Measurements from ENCODE around the gene BTBD2. TPM values are rescaled to one million over a fixed set of nuclear protein-coding genes. Genes with fewer than 3 reads are reported as not detected.

Gene BTBD2
- polyA plus RNA-seq, 1 experiment: 25.5 TPM

DNA sequence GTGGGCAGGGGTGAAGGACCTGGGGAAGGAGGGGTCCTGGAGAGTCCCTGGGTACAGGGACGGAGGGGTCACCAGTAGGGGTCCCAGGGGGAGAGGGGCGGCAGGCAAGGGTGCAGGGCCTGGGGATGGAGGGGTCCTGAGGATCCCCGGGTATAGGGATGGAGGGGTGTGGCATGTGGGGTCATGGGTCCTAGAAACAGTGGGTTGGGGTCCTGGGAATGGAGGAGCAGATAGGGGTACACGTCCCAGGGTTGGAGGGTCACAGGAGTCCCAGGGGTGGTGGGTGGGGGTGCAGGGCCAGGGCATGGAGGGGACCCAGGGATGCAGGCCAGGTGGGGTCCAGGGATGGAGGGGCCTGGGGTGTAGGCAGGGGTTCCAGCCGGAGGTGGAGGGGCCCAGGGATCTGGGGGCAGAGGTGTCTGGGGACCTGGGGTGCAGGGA, 1.4 kb downstream of the BTBD2 start:
- POLR2A ChIA-PET: no interaction called here
- no peak for DNase-seq (ENCODE audit: low read depth, low spot score)
- TF ChIP-seq, protein P1, sequence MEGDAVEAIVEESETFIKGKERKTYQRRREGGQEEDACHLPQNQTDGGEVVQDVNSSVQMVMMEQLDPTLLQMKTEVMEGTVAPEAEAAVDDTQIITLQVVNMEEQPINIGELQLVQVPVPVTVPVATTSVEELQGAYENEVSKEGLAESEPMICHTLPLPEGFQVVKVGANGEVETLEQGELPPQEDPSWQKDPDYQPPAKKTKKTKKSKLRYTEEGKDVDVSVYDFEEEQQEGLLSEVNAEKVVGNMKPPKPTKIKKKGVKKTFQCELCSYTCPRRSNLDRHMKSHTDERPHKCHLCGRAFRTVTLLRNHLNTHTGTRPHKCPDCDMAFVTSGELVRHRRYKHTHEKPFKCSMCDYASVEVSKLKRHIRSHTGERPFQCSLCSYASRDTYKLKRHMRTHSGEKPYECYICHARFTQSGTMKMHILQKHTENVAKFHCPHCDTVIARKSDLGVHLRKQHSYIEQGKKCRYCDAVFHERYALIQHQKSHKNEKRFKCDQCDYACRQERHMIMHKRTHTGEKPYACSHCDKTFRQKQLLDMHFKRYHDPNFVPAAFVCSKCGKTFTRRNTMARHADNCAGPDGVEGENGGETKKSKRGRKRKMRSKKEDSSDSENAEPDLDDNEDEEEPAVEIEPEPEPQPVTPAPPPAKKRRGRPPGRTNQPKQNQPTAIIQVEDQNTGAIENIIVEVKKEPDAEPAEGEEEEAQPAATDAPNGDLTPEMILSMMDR (IDR thresholded peaks at IDR 0.05; ENCODE audit: low read depth, low read length): no peak
- peaks cover 4% of the 10 kb centered on the region; the same call in 1 of the 2 replicates for H3K9me3 ChIP-seq (ENCODE audit: control insufficient read depth, insufficient read depth, low read length)
- H3K27ac ChIP-seq (ENCODE audit: low read depth, low read length): no peak overlapping the region
- CTCF ChIA-PET: no interaction called here
- H3K4me3 ChIP-seq (ENCODE audit: low read depth, low read length): peak overlapping the region; percentile 72
- no peaks in the 10 kb centered on the region for H3K27me3 ChIP-seq (ENCODE audit: control insufficient read depth, insufficient read depth, low read length)

DNA sequence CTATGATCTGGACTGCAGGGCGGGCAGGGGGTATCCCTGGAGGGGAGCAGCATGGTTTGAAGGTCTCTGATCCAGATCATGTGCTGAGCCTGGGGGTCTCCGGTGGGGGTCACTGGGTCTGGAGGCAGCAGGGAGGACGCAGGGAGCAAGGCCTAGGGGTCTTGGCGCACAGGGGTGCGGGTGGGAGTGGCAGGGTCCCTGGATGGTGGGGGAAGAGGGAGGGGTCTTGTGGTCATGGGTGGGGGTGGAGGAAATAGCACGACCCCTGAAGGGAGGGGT, 1.9 kb downstream of the BTBD2 start:
- CTCF ChIA-PET: no interaction called here
- TF ChIP-seq, protein P1 (IDR thresholded peaks at IDR 0.05; ENCODE audit: low read depth, low read length): no peak
- H3K4me3 ChIP-seq (ENCODE audit: low read depth, low read length): peak overlapping the region; percentile 13; the same call in 1 of the 2 replicates
- DNase-seq (ENCODE audit: low read depth, low spot score): no peak
- H3K27me3 ChIP-seq (ENCODE audit: control insufficient read depth, insufficient read depth, low read length): no peaks in the 10 kb centered on the region
- H3K9me3 ChIP-seq (ENCODE audit: control insufficient read depth, insufficient read depth, low read length): peaks cover 4% of the 10 kb centered on the region; the same call in 1 of the 2 replicates
- POLR2A ChIA-PET: interaction anchor here (0.6 kb wide), 1 partner anchor 12 kb away, joined by 7 read pairs; no protein-coding TSS in a partner anchor
- H3K27ac ChIP-seq (ENCODE audit: low read depth, low read length): no peak overlapping the region

DNA sequence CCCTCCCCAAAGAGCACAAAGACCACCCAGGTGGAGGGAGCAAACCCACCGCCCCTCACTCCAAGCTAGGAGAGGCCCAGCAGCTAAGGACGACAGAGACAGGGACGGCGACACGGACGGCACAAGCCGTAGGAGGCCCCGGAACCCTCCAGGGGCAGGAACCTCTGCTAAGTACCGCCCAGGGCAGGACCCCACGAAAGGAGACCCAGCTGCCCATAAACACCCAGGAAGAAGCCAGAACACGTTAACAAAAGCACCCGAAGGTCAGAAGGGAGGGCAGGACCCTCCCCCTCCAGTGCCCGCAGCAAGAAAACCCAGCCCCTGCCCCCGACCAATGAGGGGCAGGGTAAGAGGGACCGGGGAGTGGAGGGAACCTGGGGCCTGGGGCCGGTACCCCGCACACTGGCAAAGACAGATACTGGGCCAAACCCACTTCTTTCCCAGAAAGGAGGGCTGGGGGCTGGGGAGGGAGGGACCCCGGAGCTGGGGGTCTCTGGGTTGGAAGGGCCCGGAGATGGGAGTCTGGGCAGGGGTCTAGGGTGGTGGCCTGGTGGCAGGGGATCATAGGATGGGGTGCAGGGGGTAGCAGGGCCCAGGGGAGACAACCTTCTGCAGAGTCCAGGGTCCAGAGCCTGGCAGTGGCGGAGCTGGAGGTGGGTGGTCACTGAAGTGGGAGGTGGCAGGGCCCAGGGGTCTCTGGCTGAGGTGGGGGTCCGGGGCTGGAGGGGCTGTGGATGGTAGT, 2.4 kb downstream of the BTBD2 start:
- POLR2A ChIA-PET: interaction anchor here (0.6 kb wide), 2 partner anchors 13 to 61 kb away, joined by 3 to 7 read pairs; no protein-coding TSS in a partner anchor
- no peak for DNase-seq (ENCODE audit: low read depth, low spot score)
- H3K4me3 ChIP-seq (ENCODE audit: low read depth, low read length): peak overlapping the region; percentile 13; the same call in 1 of the 2 replicates
- TF ChIP-seq, protein P1 (IDR thresholded peaks at IDR 0.05; ENCODE audit: low read depth, low read length): no peak
- peaks cover 4% of the 10 kb centered on the region; the same call in 1 of the 2 replicates for H3K9me3 ChIP-seq (ENCODE audit: control insufficient read depth, insufficient read depth, low read length)
- CTCF ChIA-PET: no interaction called here
- no peaks in the 10 kb centered on the region for H3K27me3 ChIP-seq (ENCODE audit: control insufficient read depth, insufficient read depth, low read length)
- H3K27ac ChIP-seq (ENCODE audit: low read depth, low read length): no peak overlapping the region

DNA sequence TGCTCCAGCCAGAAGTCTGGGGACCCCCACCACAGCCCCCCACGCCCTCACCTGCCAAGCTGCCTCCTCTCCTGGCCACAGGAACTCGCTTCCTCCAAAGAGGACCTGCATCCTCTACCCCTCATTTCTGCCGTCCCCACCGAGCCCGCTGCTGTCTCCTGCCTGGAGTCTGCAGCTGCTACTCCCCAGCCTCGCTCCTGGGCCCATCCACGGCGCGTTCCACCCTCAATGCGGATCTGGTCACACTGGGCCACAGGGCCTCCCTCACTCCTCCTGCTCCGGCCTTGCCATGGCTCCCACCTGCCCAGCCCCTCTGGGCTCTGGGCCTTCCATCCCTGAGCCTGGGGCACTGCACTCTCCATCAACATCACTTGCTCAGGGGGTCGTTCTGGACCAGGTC, 4.3 kb downstream of the BTBD2 start:
- DNase-seq (ENCODE audit: low read depth, low spot score): no peak
- TF ChIP-seq, protein P1 (IDR thresholded peaks at IDR 0.05; ENCODE audit: low read depth, low read length): no peak
- ChIA-PET CTCF (no interaction called here), POLR2A (no interaction called here)
- H3K9me3 ChIP-seq (ENCODE audit: control insufficient read depth, insufficient read depth, low read length): peaks cover 4% of the 10 kb centered on the region; the same call in 1 of the 2 replicates
- H3K27ac ChIP-seq (ENCODE audit: low read depth, low read length): no peak overlapping the region
- H3K27me3 ChIP-seq (ENCODE audit: control insufficient read depth, insufficient read depth, low read length): no peaks in the 10 kb centered on the region
- no peak overlapping the region for H3K4me3 ChIP-seq (ENCODE audit: low read depth, low read length)

DNA sequence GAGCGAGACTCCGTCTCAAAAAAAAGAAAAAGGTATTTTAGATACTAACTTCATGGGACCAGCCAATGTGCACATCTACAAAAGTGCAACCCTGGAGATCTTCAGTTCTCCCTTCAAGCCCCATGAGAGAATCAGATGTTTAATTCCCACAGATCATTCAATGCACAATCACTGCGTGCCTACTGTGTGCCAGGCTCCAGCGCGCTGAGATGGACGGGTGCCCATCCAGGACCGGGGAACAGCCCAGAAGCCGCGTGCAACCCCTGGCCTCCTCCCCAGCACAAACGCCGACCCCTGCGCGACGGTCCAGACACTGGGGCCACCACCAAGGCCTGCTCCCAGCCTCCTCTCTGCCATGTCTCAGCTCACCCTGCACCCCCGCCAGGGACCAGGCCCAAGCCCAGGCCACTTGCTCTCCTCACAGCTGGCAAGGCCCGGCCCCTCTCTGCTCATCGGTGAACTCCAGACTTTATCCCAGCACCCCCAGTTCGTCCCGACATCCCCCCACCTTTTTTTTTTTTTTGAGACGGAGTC, 5.3 kb downstream of the BTBD2 start:
- DNase-seq (ENCODE audit: low read depth, low spot score): no peak
- POLR2A ChIA-PET: no interaction called here
- no peaks in the 10 kb centered on the region for H3K27me3 ChIP-seq (ENCODE audit: control insufficient read depth, insufficient read depth, low read length)
- TF ChIP-seq, protein P1 (IDR thresholded peaks at IDR 0.05; ENCODE audit: low read depth, low read length): no peak
- no peak overlapping the region for H3K27ac ChIP-seq (ENCODE audit: low read depth, low read length)
- peaks cover 4% of the 10 kb centered on the region; the same call in 1 of the 2 replicates for H3K9me3 ChIP-seq (ENCODE audit: control insufficient read depth, insufficient read depth, low read length)
- no peak overlapping the region for H3K4me3 ChIP-seq (ENCODE audit: low read depth, low read length)
- CTCF ChIA-PET: no interaction called here
